Inferior parietal cortex (tissue), 1 donor: ENCODE data around the gene PLXNB3.
"Not testable (repeated sequence)": the region's sequence is repeated elsewhere in the genome, so short reads cannot be mapped to it uniquely, and the experiment has no call there.

Experiments used
- DNase-seq: peaks from one replicate; pipeline ENCODE4 v3.0.0-alpha.2; 2016; ENCODE audit errors: extremely low spot score

PLXNB3 gene

DNA sequence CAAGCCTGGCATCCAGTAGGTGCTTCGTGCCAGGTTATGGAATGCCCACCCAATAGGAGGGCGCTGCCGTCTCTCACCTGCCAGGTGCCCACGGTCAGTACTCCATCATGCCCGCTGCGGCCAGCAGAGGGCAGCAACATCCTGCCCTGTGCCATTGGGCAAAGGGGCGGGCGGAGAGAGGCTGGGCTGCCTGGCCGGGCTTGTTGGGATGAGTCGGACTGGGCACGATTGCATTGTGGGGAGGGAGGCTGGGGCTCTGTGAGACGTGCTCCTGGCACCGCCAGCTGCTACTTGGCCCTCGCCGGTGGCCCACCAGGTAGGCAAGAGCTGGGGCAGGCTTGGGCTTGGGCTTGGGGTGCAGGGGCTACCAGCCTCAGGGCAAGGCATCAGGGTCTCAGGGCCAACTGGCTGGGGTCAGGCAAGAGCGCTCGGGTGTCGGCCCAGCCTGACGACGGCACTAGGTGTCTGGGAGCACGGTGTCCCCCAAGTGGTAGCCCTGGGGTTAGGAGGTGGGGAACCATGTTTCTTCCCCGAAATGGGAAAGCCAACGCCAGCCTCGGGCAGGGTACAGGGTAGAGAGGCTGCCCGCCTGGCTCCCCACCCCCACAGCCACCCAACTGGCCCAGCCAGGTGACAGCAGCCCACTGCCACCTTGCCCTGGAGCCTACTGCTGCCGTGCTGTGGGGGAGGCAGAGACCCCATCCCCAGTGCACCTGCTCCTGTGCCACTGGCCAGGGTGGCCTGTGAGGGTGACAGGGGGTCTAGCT, at the start of gene PLXNB3:
Gene PLXNB3 (plus strand): TSS at position 261 of the 767 bp plus-strand sequence. CDS start 1,287 bp downstream, outside the sequence.
- peak; percentile 73 for DNase-seq

DNA sequence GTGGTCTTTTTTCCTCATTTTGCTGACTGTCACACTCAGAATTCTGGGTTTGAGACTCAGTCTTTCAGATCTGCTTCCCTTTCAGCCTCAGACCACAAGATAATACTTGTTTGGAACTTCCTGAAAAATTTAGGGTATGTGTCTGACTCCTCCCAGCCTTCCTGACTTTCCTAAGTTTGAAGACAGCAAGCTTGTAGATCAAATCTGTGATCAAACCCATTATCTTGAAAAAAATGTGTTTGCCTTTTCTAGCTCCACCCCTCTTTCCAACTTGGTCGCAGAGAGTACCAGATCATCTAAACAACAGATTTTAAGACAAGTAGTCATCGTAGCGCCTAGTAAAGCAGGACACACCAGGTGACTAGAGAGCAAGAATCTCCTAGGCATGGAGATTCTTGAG, 49.8 kb upstream of the PLXNB3 start:
- DNase-seq, result no peak

DNA sequence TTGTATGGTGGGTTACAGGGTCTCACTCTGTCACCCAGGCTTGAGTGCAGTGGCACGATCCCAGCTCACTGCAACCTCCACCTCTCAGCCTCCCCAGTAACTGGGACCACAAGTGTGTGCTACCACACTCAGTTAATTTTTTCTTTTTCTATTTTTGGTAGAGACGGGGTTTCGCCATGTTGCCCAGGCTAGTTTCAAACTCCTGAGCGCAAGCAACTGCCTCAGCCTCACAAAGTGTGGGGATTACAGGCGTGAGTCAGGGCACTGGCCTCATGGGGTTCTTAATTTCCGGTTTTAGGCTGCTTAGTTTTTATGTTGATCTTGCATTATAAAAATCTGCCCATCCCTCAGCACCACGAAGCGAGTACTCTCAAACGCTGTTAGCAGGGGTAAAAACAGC, 46.6 kb upstream of the PLXNB3 start:
- DNase-seq, result no peak

DNA sequence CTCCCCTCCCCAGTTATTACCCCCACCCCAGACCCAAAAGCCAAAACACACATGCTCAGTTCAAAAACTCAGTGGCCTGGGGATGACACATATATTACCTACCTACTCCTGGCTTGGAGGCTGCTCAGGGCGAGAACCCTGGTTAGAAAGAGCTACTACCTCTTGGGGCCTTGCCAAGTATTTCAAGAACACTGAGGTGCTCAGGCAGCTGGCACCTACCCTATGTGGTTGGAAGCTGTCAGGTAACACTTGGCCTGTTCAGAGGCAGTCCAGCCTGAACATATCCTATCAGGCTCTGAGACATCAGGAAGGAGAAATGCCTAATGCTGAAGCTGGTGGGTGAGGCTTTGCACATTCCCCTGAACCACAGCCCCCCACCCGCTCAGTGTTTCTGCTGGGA, 44.8 kb upstream of the PLXNB3 start:
- no peak for DNase-seq

DNA sequence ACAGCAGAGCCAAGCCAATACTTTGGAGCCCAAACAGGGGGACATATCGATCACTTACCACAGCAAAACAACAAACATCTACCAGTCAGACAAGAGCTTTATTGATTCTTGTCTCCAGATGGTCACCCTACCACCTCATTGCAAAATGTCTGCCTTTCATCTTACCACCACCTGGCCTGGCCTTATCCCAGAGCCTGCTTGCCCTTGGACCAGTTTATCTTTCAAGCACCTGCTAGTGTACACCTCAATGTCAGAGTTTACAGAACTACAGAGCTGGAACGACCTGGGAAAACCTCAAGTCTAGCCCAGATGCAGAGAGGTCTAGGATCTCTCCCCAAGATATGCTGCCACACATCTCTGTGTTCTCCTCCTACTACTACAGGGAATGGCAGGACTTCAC, 44.3 kb upstream of the PLXNB3 start:
- DNase-seq, result no peak

DNA sequence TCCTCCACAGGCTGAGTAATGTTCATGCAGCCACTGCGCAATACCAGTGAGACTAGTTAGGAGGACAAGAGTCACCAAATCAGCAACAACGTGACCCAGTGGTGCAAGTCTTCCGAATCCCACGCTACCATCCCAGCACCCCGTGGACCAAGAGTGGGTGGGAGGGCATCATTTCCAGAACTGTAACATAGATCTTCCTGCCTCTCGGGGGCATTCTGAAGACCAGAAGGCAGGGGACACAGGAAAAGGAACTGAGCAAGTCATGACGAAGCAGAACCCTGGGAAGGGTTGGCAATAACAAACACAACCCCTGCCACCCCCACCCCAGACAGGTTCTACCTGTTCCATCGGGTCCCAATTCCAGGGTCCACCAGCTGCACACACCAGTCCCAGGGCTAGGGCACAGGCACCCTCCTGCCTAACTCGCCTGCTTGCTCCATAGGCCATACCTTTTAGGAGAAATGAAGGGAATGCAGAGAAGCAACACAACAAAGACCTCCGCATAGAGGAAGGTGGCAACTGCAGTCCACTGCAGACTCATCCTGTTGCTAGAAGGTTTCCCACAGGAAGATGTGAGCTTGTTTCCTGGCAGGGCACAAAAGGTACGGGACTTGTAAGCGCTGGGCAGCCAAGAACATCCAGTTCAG, 41.2 kb upstream of the PLXNB3 start:
- no peak for DNase-seq

DNA sequence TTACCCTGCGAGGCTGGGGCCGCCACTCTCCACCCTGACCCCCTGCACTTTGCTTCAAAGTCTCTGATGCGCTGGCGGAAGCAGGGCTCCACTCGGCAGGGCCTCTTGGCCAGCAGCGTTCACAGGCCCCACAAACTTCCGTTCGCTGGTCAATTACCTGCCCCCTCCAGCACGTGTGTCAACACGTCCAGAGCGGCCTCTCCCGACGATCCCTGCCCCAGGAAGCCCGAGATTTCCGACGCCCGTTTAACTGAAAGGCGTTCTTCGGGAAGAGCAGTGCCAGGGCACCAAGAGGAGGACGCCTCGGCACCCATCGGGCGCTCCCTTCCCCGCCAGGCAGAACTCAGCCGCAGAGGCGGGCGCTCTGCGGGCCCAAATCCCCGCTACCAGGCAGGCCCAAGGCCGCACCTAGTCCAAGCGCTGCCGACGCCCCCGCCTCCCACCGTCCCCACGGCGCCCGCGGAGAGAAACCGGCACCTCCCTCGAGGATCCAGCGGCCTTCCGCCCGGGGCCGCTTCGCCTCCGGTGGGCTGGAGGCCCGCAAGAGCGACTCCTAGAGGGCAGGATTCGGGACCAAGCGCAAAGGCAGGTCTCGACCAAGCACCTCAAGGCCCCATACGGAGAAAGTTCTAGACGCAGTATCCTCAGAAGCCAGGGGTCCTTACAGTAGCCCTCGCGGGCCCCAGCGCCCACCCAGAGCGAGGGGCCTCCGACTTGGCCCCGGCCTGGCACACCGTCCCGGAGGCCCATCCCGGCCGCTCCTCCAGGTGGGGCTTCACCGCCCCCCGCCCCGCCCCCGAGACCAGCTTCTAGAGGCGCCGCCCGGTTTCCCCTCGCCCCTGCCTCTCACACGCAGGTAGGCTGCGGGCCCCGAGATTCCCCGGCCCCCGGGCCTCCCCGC, 40.4 kb upstream of the PLXNB3 start:
- DNase-seq, result no peak

DNA sequence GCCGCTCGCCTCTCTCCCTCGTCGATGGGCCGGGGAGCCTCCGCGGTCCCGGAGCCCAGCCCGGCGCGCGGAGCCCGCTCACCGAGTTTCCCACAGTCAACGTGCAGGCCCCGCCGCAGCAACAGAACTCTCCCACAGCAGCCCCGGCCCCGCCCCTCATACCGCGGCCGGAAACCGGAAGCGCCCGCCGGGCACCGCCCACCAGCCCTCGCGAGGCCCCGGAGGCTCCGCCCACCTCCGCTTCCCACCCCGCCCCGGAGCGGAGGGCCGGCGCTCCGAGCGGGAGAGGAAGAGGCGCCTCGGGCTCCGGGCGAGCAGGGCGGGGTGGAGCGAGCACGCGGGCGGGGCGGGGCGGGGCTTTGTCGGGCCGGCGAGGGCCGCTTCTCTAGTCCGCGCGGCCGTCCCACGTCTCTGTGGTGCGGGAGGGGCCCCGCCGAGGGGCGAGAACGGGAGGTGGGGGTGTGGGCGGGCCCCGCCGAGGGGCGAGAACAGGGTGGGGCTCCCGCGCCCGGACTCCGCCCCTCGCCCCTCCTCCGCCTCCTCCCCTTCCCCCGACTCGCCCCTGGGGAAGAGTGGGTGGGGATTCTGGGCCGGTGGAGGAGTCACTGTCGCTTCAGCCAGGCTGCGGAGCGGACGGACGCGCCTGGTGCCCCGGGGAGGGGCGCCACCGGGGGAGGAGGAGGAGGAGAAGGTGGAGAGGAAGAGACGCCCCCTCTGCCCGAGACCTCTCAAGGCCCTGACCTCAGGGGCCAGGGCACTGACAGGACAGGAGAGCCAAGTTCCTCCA, 39.6 kb upstream of the PLXNB3 start, which contains the start of the genes ABCD1 and BCAP31:
Gene ABCD1 (plus strand): TSS at position 605 of the 787 bp plus-strand sequence. CDS start 411 bp downstream, outside the sequence.
Gene BCAP31 (minus strand): TSS at position 136 of the 787 bp plus-strand sequence. CDS start 1,143 bp downstream, outside the sequence.
- peak; percentile 73 for DNase-seq

DNA sequence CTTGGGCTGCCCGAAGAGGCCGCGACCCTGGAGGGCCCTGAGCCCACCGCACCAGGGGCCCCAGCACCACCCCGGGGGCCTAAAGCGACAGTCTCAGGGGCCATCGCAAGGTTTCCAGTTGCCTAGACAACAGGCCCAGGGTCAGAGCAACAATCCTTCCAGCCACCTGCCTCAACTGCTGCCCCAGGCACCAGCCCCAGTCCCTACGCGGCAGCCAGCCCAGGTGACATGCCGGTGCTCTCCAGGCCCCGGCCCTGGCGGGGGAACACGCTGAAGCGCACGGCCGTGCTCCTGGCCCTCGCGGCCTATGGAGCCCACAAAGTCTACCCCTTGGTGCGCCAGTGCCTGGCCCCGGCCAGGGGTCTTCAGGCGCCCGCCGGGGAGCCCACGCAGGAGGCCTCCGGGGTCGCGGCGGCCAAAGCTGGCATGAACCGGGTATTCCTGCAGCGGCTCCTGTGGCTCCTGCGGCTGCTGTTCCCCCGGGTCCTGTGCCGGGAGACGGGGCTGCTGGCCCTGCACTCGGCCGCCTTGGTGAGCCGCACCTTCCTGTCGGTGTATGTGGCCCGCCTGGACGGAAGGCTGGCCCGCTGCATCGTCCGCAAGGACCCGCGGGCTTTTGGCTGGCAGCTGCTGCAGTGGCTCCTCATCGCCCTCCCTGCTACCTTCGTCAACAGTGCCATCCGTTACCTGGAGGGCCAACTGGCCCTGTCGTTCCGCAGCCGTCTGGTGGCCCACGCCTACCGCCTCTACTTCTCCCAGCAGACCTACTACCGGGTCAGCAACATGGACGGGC, 38.8 kb upstream of the PLXNB3 start:
- DNase-seq, result no peak

DNA sequence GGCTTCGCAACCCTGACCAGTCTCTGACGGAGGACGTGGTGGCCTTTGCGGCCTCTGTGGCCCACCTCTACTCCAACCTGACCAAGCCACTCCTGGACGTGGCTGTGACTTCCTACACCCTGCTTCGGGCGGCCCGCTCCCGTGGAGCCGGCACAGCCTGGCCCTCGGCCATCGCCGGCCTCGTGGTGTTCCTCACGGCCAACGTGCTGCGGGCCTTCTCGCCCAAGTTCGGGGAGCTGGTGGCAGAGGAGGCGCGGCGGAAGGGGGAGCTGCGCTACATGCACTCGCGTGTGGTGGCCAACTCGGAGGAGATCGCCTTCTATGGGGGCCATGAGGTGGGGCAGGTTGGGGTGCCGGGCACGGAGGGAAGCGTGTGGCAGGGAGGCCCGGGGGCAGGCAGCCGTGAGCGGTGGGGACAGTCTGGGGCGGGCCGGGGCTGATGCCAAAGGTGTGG, 38.2 kb upstream of the PLXNB3 start:
- DNase-seq, result no peak

DNA sequence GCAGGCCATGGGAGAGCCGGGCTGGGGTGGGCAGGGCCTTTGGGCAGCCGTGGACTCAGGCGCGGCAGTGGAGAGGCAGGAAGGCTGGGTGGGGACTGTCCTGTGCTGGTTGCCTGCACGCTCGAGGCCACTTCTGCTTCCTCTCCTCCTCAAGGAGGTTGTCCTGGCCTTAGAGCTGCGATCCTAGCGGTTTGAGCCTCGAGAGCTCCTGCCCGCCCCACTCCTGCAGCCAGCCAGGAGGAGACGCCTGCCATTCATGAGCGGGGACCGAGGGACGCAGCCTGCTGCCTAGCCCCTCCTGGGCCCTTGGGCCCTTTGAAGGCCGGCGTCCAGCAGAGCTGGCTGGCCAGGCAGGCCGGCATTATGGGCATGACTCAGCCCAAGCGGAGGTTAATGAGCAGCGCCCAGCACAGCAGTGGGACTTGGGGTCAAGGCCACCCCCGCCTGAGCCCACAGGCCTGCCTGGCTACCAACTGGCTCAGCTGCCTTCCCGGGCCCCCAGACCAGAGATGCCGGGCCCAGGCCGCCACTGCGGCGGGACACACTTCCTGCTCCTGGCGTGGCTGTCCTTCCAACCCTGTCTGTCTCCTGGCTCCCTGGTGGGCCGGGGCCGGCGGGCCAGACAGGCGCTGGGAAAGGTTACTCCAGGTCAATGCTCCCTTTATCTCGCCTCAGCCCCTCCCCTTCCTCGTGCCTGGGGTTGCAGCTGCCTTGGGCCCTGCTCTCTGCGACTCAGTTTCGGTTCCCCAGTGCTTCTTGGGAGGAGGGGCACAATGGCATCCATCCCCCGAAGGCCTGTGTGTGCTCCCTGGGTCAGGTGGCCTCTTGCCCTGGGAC, 37.5 kb upstream of the PLXNB3 start:
- DNase-seq, result no peak

DNA sequence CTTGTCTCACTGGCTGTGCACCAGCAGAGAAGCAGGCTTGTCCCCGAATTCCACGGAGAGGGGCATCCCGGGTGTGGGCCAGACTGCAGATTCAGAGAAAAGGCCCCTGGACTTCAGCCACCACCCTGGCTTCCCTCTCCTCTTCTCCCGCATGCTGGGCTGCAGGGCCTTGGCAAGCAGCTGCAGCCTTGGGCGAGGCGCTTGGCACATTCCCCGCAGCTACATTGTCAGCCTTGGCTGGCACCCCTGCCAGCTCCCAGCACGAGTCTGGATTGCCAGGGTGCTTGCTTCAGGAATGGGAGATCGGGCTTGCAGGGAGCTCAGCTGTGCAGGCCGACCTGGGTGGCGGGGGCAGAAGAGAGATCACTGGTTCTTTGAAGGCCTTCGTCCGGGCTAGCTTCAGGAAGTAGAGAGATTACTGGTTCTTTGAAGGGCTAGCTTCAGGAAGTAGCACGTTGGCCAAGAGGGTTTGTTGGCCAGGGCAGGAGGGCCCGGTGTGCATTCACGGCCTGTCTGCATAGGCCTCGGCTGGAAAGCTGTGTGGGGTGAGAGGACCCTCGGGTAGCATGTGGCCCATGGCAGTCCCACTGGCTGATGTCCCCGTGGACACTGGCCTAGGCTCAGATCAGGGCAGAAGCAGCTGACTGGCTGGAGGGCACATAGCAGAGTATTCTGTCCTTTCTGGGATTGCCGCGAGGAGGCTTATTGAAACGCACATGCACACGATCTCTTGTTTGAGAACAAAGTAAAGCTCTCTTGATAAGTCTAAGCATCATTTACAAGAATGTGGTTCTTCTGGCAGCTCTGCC, 36.7 kb upstream of the PLXNB3 start:
- DNase-seq, result peak; percentile 53

DNA sequence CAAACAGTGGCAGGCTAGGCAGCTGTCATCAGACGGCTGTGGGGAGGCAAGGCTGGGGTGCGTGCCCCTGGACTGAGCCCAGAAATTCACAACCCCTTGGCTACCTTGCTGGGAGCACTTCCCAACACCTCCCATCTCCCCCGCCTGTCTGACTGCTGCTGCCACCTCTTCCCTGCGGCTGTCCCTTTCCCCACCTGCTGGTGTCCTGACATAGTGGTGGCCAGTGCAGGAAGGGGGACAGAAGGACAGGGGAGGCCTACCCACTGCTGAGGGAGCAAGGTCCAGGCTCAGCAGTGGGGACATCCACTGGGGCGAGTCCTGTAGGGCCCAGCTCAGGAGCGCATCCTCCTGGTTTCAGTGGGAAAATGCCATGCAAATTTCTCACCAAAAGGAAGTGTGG, 36.0 kb upstream of the PLXNB3 start:
- no peak for DNase-seq

DNA sequence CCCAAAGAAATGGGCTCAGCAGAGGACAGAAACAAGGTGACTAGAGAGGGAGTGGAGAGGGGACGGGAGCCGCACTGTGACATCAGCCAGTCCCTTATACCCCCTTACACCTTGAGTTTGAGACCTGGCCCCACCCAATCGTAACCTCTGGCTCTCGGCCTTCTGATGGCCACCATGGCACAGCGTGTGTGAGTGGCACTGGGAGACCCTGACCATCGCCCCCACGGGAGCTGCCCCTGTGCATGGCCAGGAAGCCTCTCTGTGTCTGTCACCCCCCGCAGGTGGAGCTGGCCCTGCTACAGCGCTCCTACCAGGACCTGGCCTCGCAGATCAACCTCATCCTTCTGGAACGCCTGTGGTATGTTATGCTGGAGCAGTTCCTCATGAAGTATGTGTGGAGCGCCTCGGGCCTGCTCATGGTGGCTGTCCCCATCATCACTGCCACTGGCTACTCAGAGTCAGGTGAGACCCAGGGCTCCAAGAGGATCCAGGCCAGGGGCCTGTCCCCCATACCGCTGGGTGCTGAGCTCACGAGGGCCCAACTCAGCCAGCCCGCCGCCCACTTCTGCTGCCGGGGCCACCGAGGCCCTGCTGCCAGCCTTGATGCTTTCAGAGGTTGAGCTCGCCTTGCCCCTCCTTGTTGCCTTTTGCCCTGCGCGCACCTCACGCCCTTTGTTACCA, 35.0 kb upstream of the PLXNB3 start:
- no peak for DNase-seq

DNA sequence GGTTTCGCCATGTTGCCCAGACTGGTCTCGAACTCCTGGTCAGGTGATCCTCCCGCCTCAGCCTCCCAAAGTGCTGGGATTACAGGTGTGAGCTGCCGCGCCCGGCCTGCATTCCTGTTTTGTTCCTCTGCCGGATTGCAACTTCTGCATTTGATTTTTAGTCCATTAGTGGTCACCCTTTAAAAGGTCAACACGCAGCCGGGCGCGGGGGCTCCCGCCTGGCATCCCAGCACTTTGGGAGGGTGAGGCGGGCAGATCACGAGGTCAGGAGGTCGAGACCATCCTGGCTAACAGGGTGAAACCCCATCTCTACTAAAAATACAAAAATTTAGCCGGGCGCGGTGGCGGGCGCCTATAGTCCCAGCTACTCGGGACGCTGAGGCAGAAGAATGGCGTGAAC, 33.9 kb upstream of the PLXNB3 start:
- DNase-seq, result not testable (repeated sequence)

DNA sequence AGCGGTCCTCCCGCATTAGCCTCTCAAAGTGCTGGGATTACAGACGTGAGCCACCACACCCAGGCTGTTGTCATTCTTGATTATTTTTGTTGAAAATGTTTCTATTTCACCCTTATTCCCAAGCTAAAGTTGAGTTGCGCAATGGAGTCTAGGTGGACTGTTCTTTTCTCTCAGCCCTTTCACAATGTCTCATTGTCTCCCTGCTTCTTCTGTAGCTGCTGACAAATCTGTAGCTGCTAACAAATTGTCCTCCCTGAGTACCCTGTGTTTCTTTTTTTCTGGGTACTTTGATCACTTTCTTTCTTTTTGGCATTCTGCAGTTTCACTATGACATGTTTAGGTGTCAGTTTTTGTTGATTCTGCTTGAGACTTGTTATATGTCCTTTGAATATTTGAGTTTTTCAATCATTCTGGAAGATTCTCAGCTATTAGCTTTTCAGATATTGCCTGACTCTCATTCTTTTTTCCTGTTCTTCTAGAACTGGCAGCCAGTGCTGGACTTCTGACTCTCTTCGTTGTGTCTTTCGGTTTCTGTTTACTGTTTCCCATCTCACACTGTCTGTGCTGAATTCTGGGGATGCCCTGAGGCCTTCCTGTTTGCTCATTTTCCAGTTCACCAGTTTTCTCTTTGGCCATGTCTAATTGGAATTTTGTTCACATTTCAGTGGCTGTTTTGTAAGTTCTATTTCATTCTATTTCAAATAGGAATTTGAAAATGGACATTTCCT, 32.8 kb upstream of the PLXNB3 start:
- DNase-seq, result no peak

DNA sequence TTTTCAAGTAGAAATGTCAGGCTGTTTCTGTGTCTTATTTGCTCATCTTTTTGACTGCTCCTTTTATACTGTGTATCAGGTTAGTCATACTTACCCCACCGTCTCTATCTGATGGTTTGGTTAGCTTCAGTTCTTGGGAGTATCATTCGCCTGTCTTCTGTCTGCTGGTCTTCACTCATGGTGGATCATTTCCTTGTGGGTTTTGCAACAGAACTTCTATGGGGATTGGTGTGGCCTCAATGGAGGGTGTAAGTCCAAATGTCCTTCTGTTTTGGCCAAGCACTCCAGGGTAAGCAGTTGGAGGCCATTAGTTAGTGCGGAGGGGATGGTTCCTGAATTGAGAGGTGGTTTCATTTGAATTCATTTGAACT, 32.2 kb upstream of the PLXNB3 start:
- no peak for DNase-seq
